CD4-positive, alpha-beta T cell treated with Interleukin-2 at 100 ng/mL for 4 hours (primary cell): ENCODE results near the gene NEO1.

Source experiments
- DNase-seq: peaks from one replicate; pipeline ENCODE4 v3.0.0-alpha.2; 2020; ENCODE audit warnings: low spot score

The NEO1 gene

GRCh38 chr15:73075160-73075859, 23.0 kb downstream of the NEO1 start:
- no peak for DNase-seq

GRCh38 chr15:73078291-73078690, 26.0 kb downstream of the NEO1 start:
- DNase-seq: no peak

- DNase-seq: no peak
Observed at GRCh38 chr15:73078722-73079121, 26.5 kb downstream of the NEO1 start.

- DNase-seq: no peak
Observed at GRCh38 chr15:73079565-73079964, 27.3 kb downstream of the NEO1 start.

GRCh38 chr15:73081321-73081958, 29.2 kb downstream of the NEO1 start:
- DNase-seq: peak; percentile 47

- DNase-seq: no peak
Observed at GRCh38 chr15:73082812-73083211, 30.5 kb downstream of the NEO1 start.

GRCh38 chr15:73087098-73087497, 34.8 kb downstream of the NEO1 start:
- DNase-seq: no peak

- no peak for DNase-seq
Observed at GRCh38 chr15:73105064-73105463, 52.8 kb downstream of the NEO1 start.

GRCh38 chr15:73108676-73109075, 56.4 kb downstream of the NEO1 start:
- DNase-seq: no peak

GRCh38 chr15:73109765-73110164, 57.5 kb downstream of the NEO1 start:
- DNase-seq: no peak

GRCh38 chr15:73110201-73110600, 57.9 kb downstream of the NEO1 start:
- no peak for DNase-seq

- DNase-seq: no peak
Observed at GRCh38 chr15:73114064-73114463, 61.8 kb downstream of the NEO1 start.

- no peak for DNase-seq
Observed at GRCh38 chr15:73116164-73116563, 63.9 kb downstream of the NEO1 start.

- no peak for DNase-seq
Observed at GRCh38 chr15:73118055-73118454, 65.8 kb downstream of the NEO1 start.

GRCh38 chr15:73119478-73119877, 67.2 kb downstream of the NEO1 start:
- no peak for DNase-seq

GRCh38 chr15:73120269-73120668, 68.0 kb downstream of the NEO1 start:
- DNase-seq: no peak

- DNase-seq: no peak
Observed at GRCh38 chr15:73125219-73125618, 73.0 kb downstream of the NEO1 start.

GRCh38 chr15:73127302-73127936, 75.2 kb downstream of the NEO1 start:
- DNase-seq: peak; percentile 29

- no peak for DNase-seq
Observed at GRCh38 chr15:73130830-73131229, 78.6 kb downstream of the NEO1 start.

- DNase-seq: no peak
Observed at GRCh38 chr15:73134196-73134595, 81.9 kb downstream of the NEO1 start.

GRCh38 chr15:73139041-73139743, 86.9 kb downstream of the NEO1 start:
- DNase-seq: no peak

GRCh38 chr15:73139744-73140553, 87.7 kb downstream of the NEO1 start:
- DNase-seq: no peak
